Neutrophil (primary cell): ENCODE data around the gene NDC1.

Experiments
- H3K27ac ChIP-seq: fragments of 200-600 bp; sonication (generic); 2 replicates; pipeline ENCODE4 v1.5.1; 2016; ENCODE audit warnings: mild to moderate bottlenecking, moderate library complexity
- H3K27me3 ChIP-seq: fragments of 200-600 bp; sonication (generic); 2 replicates; pipeline ENCODE4 v1.6.0; 2016; ENCODE audit warnings: mild to moderate bottlenecking
- H3K36me3 ChIP-seq: fragments of 200-600 bp; sonication (generic); 2 replicates; pipeline ENCODE4 v1.5.1; 2017
- H3K4me1 ChIP-seq, 2 experiments: fragments of 200-600 bp in 1 of 2; sonication (generic) in 1 of 2; 1 replicate in 1 of 2; 2 replicates in 1 of 2; pipeline versions ENCODE4 v1.5.1 to v1.6.1; 2013 to 2016; ENCODE audit warnings: low read depth in 1 of 2, low read length in 1 of 2, mild to moderate bottlenecking in 1 of 2, moderate library complexity in 1 of 2; ENCODE audit not compliant: control insufficient read depth in 1 of 2, insufficient read depth in 1 of 2
- H3K4me3 ChIP-seq, 2 experiments: fragments of 200-600 bp in 1 of 2; sonication (generic) in 1 of 2; 1 replicate in 1 of 2; 2 replicates in 1 of 2; pipeline ENCODE4 v1.5.1; 2013 to 2016; ENCODE audit warnings: low read depth in 1 of 2, low read length in 1 of 2, mild to moderate bottlenecking in 1 of 2, moderate library complexity in 1 of 2
- H3K9me3 ChIP-seq: fragments of 200-600 bp; sonication (generic); 2 replicates; pipeline ENCODE4 v1.5.1; 2016
- CTCF ChIP-seq: fragments of 200-600 bp; sonication (generic); IDR thresholded peaks from 2 replicates; pipeline ENCODE4 v1.5.1; 2016; ENCODE audit warnings: antibody characterized with exemption

The NDC1 gene

GRCh38 chr1:53716150-53716549 lies 121.9 kb downstream of the NDC1 start:
- Histone ChIP-seq H3K27ac (no peak overlapping the region), H3K4me3 (no peak overlapping the region), H3K36me3 (no peaks in the 10 kb centered on the region), H3K4me1 (no peaks in the 10 kb centered on the region), H3K9me3 (no peaks in the 10 kb centered on the region), H3K27me3 (no peaks in the 10 kb centered on the region)
- no peak for TF ChIP-seq CTCF

- Histone ChIP-seq H3K27ac (no peak overlapping the region), H3K4me3 (no peak overlapping the region), H3K9me3 (no peaks in the 10 kb centered on the region), H3K36me3 (no peaks in the 10 kb centered on the region), H3K27me3 (no peaks in the 10 kb centered on the region), H3K4me1 (no peaks in the 10 kb centered on the region)
- no peak for TF ChIP-seq CTCF
Observed at GRCh38 chr1:53715478-53715877, 122.6 kb downstream of the NDC1 start.
